ENCODE measurements around the gene EIF4G3.

DNA sequence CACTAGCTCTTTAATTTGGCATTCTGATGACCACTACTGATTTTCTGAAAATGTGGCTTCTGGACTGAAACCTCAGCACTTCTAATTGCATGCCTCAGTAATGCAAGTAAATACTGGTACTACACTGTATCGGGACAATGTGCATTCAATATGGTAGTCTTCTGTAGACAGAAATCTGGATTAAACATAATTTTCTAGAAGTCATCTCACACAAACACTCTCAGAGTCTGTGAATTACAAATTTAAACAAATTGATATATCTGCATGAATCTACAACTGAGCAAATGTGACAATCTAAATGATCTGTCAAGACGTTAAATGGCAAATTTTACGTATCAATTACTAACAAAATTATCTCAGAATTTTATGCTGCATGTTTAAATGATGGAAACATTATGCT is 413.3 kb downstream of the EIF4G3 start:
- TF ChIP-seq ZNF565 (CRISPR knock-in tag; conservative IDR thresholded peaks at IDR 0.05; ENCODE audit: low read depth) (no peak), GLIS3 (CRISPR knock-in tag; IDR thresholded peaks at IDR 0.05) (no peak), ZFP30 (CRISPR knock-in tag; IDR thresholded peaks at IDR 0.05) (no peak)
